GM13977 (cell line): ENCODE results near the gene C1S.

Experiments used
- DNase-seq: peaks from one replicate; pipeline ENCODE4 v3.0.0; 2012; ENCODE audit warnings: low spot score
- CTCF ChIP-seq: IDR thresholded peaks from 2 replicates; pipeline ENCODE4 v1.5.1; 2012; ENCODE audit warnings: mild to moderate bottlenecking, control low read depth; ENCODE audit not compliant: insufficient read depth; ENCODE audit errors: extremely low read depth, missing control alignments
- in situ Hi-C: fragments of 300-500 bp; cut with MboI; formaldehyde crosslinking; loops from one replicate; pipeline ENCODE4 v1.12.0; 2022; ENCODE audit warnings: low sequenced_read_pairs, low pct_unique_long_range_greater_than_20kb, mixed read lengths, inconsistent platforms; ENCODE audit not compliant: unreplicated experiment

Gene C1S

GRCh38 chr12:7072554-7072953 lies 12.0 kb downstream of the C1S start:
- DNase-seq, result no peak
- in situ Hi-C loops, result no loop called here

GRCh38 chr12:7073946-7074345 lies 13.4 kb downstream of the C1S start:
- TF ChIP-seq CTCF, result no peak
- in situ Hi-C loops, result no loop called here
- DNase-seq, result no peak

More at GRCh38 chr12:7072554-7072953, 12.0 kb downstream of the C1S start:
- TF ChIP-seq CTCF, result no peak

- no peak for TF ChIP-seq CTCF
- peak; percentile 48 for DNase-seq
- in situ Hi-C loops, result no loop called here
These were observed 15.0 kb downstream of the C1S start for GRCh38 chr12:7075518-7075917.

- in situ Hi-C loops, result no loop called here
These were observed 15.4 kb downstream of the C1S start for GRCh38 chr12:7075939-7076338.

GRCh38 chr12:7076493-7076892 lies 16.0 kb downstream of the C1S start:
- TF ChIP-seq CTCF, result no peak
- in situ Hi-C loops, result no loop called here
- DNase-seq, result no peak

More at GRCh38 chr12:7075939-7076338, 15.4 kb downstream of the C1S start:
- TF ChIP-seq CTCF, result no peak
- DNase-seq, result no peak

GRCh38 chr12:7078163-7078562 lies 17.6 kb downstream of the C1S start:
- TF ChIP-seq CTCF, result no peak
- no peak for DNase-seq
- in situ Hi-C loops, result no loop called here

- no peak for DNase-seq
- no peak for TF ChIP-seq CTCF
- in situ Hi-C loops, result no loop called here
These were observed 19.3 kb downstream of the C1S start for GRCh38 chr12:7079826-7080125.
